Gastroesophageal sphincter (tissue), 4 donors: ENCODE results near the gene NAGLU. TPM values are rescaled to one million over a fixed set of nuclear protein-coding genes. Genes with fewer than 3 reads are reported as not detected.

ENCODE experiments used
- ATAC-seq: fragments of 150-250 bp; one replicate; pipeline ENCODE4 v1.9.1; 2016; ENCODE audit warnings: mild to moderate bottlenecking, moderate library complexity
- H3K27ac ChIP-seq, 4 donors: fragments of 200-600 bp; sonication (generic) in 3 of 4; 1 replicate in 3 of 4; 2 replicates in 1 of 4; pipeline ENCODE4 v1.5.1; 2016 to 2019
- H3K27me3 ChIP-seq: fragments of 200-600 bp; sonication (generic); one replicate; pipeline ENCODE4 v1.5.1; 2019
- H3K36me3 ChIP-seq, 2 donors: fragments of 200-600 bp; sonication (generic); one replicate each; pipeline ENCODE4 v1.5.1; 2019; ENCODE audit warnings: control low read depth in 1 of 2
- H3K4me1 ChIP-seq, 3 donors: fragments of 200-600 bp; sonication (generic); 1 replicate in 2 of 3; 2 replicates in 1 of 3; pipeline ENCODE4 v1.5.1; 2016 to 2019; ENCODE audit warnings: control low read depth in 2 of 3
- H3K4me3 ChIP-seq, 2 donors: fragments of 200-600 bp; sonication (generic); one replicate each; pipeline ENCODE4 v1.5.1; 2019; ENCODE audit warnings: mild to moderate bottlenecking in 1 of 2, moderate library complexity in 1 of 2
- H3K9me3 ChIP-seq, 3 donors: fragments of 200-600 bp; sonication (generic); one replicate each; pipeline ENCODE4 v1.5.1; 2017 to 2019; ENCODE audit warnings: control low read depth in 2 of 3
- EP300 ChIP-seq: sonication (generic); formaldehyde crosslinking; IDR thresholded peaks from one replicate; pipeline ENCODE4 v1.6.1; 2017; ENCODE audit warnings: antibody characterized with exemption, mild to moderate bottlenecking
- POLR2A ChIP-seq, 2 donors: fragments of 450-650 bp; IDR thresholded peaks; one replicate each; pipeline ENCODE4 v1.6.1; 2017; ENCODE audit warnings: antibody characterized with exemption in 2 of 2, mild to moderate bottlenecking in 2 of 2, moderate library complexity in 1 of 2
- POLR2AphosphoS5 ChIP-seq: sonication (generic); formaldehyde crosslinking; IDR thresholded peaks from one replicate; pipeline ENCODE4 v1.6.1; 2017; ENCODE audit warnings: antibody characterized with exemption
- WGBS, 2 donors: methylation state at CpG; one replicate each; pipeline ENCODE4 v1.1.5; 2018; ENCODE audit warnings: low coverage in 1 of 2; 5-methylcytosine and 5-hydroxymethylcytosine counted together
- total RNA-seq, 4 donors: library from RNA; depleted of rRNA; stranded (reverse); fragments of >200 nt; gene quantifications; one replicate each; pipeline ENCODE4 v1.1.0, GENCODE V29; 2016
- TF ChIP-seq, protein P1 (sequence below), 4 experiments: fragments of 200-600 bp in 2 of 4; fragments of 450-650 bp in 2 of 4; sonication (generic) in 1 of 4; IDR thresholded peaks; one replicate each; pipeline ENCODE4 v1.5.1; 2017 to 2019; ENCODE audit warnings: antibody characterized with exemption in 4 of 4, mild to moderate bottlenecking in 2 of 4, moderate library complexity in 2 of 4

The NAGLU gene
- total RNA-seq, 4 donors from 2014 or later: 31.9 to 46.9 (median 35.7) TPM

DNA sequence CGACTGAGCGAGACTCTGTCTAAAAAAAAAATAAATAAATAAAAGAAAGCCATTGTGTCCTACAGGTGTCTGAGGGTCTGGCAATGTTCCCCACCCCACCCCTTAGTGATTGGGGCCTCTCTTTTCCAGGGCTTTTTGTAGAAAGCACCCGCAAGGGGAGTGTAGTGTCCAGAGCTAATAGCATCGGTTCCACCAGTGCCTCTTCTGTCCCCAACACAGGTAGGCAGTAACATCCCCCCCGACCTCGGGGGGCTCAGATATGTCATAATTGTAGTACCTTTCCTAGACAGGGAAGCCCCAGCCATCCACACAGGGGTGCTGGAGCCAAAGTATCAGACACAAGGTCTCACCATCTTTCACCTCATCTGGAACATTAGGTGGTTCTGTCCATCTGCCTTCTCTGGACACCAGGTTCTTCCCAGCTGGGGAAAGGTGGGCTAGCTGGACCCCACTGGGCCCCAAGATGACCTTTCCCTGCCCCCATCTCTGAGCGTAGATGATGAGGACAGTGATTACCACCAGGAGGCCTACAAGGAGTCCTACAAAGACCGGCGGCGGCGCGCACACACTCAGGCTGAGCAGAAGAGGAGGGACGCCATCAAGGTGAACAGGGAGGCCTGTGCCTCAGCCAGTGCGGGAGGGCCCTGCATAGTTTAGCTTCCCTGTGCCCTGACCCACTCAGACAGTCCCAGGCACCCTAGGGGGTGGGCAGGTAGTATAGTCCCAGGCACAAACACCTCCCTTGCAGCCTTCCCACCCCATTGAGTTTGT, 32.5 kb downstream of the NAGLU start:
- TF ChIP-seq POLR2AphosphoS5: no peak
- TF ChIP-seq, protein P1, sequence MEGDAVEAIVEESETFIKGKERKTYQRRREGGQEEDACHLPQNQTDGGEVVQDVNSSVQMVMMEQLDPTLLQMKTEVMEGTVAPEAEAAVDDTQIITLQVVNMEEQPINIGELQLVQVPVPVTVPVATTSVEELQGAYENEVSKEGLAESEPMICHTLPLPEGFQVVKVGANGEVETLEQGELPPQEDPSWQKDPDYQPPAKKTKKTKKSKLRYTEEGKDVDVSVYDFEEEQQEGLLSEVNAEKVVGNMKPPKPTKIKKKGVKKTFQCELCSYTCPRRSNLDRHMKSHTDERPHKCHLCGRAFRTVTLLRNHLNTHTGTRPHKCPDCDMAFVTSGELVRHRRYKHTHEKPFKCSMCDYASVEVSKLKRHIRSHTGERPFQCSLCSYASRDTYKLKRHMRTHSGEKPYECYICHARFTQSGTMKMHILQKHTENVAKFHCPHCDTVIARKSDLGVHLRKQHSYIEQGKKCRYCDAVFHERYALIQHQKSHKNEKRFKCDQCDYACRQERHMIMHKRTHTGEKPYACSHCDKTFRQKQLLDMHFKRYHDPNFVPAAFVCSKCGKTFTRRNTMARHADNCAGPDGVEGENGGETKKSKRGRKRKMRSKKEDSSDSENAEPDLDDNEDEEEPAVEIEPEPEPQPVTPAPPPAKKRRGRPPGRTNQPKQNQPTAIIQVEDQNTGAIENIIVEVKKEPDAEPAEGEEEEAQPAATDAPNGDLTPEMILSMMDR (IDR thresholded peaks at IDR 0.05): no peak
- TF ChIP-seq POLR2A (IDR thresholded peaks at IDR 0.05): no peak
- no peak for TF ChIP-seq EP300
- peaks cover 0 to 80% of the 10 kb centered on the region in 2 donors for H3K36me3 ChIP-seq
- WGBS, 2 donors: 80% methylated on average over 5 of the region's 14 CpGs; no CpG with 5 or more reads in 1 of the 2 donors
- ATAC-seq: no peak
- no peaks in the 10 kb centered on the region for H3K27me3 ChIP-seq
- H3K9me3 ChIP-seq: no peaks in the 10 kb centered on the region
- peak overlapping the region in 3 of 4 donors; percentile 26 to 95 (median 94) for H3K27ac ChIP-seq
- no peak overlapping the region for H3K4me3 ChIP-seq
- peaks cover 0 to 50% (median 27%) of the 10 kb centered on the region in 3 donors for H3K4me1 ChIP-seq

DNA sequence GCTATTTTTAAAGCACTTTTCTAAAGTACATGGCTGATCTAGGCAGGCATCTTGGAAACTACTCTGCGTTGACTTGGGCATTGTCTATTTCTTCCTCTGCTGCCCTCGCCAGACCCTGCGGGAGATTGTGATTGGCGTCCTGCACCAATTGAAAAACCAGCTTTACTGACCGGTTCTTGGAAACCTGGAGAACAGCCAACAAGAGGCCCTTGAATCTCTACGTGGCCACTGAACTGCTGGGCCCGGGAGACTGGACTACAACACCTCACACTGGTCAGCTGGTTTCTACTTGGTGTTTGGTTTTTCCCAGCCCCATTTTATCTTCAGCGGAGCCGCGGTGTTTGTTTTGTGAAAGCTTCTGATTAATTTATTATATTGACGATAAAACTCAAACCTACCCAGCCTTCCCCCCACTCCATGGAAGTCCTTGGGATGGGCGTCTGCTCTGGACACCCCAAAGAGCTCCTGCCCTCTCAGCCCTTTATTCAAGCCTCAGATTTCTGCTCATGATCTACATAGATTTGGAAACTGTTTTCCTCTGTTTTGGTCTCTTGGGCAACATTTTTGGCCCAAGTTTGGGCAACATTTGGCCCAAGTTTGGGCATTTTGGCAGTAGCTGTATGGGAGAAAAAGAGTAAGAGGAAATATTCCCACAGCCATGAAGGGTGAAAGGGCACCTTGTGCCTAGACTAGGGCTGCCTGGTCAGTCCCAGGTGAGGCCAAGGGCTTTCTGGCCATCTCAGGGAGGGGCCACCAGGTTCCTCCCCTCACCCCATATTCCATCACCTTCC, 35.6 kb downstream of the NAGLU start:
- TF ChIP-seq POLR2AphosphoS5 (no peak), EP300 (no peak), POLR2A (IDR thresholded peaks at IDR 0.05) (no peak)
- TF ChIP-seq, protein P1 (IDR thresholded peaks at IDR 0.05): no peak
- peaks cover 0 to 71% of the 10 kb centered on the region in 2 donors for H3K36me3 ChIP-seq
- H3K9me3 ChIP-seq: no peaks in the 10 kb centered on the region
- WGBS, 2 donors: 53 to 70% methylated on average over 6 to 9 of the region's 12 CpGs
- H3K27ac ChIP-seq: no peak overlapping the region
- no peak overlapping the region for H3K4me3 ChIP-seq
- peaks cover 0 to 26% (median 12%) of the 10 kb centered on the region in 3 donors for H3K4me1 ChIP-seq
- no peaks in the 10 kb centered on the region for H3K27me3 ChIP-seq
- ATAC-seq: no peak

DNA sequence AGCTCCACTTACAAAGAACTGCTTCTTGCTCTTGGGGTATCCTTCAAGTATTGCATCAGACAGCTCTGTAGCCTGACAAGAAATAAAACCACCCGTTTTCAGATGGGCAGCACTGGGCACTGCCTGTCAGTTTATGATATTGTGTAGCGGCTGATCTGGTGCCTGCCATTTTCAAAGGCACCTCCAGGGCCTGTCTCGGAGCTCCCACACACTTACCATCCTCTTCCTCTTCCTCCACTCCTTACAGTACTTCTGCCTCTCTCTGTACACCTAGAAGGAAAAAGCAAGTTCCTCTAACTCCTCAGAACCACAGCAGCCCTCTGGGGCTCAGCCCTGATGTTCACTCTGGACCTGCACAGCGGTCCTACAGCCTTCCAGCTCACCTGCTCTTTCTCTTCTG, 37.1 kb downstream of the NAGLU start:
- peaks cover 0 to 27% (median 10%) of the 10 kb centered on the region in 3 donors for H3K4me1 ChIP-seq
- 72 to 80% methylated on average over 1 to 4 of the region's 4 CpGs for WGBS, 2 donors
- H3K27me3 ChIP-seq: no peaks in the 10 kb centered on the region
- no peak for TF ChIP-seq POLR2AphosphoS5
- no peak for TF ChIP-seq EP300
- TF ChIP-seq, protein P1 (IDR thresholded peaks at IDR 0.05): no peak
- TF ChIP-seq POLR2A (IDR thresholded peaks at IDR 0.05): no peak
- no peaks in the 10 kb centered on the region for H3K9me3 ChIP-seq
- H3K27ac ChIP-seq: no peak overlapping the region
- no peak for ATAC-seq
- peaks cover 0 to 71% of the 10 kb centered on the region in 2 donors for H3K36me3 ChIP-seq
- H3K4me3 ChIP-seq: no peak overlapping the region

DNA sequence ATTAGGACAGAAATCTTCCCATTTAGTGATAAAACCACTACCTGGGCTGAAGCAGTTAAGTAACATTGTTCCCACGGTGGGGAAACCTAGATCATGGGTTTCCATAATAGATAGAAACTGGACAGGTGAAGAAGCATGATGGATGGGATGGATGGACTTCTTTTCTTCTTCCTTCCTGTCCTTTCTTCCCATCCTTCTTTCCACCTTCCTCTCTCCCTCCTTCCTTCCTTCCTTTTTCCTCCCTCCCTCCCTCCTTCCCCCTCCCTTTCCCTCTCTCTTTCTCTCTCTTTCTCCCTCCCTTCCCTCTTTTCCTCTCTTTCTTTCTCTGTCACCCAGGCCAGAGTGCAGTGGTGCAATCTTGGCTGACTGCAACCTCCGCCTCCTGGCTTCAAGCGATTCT, 38.4 kb downstream of the NAGLU start:
- 60 to 76% methylated on average over 1 to 3 of the region's 3 CpGs for WGBS, 2 donors
- no peak for ATAC-seq
- Histone ChIP-seq H3K4me1 (peaks cover 3 to 29% (median 10%) of the 10 kb centered on the region in 3 donors), H3K27ac (no peak overlapping the region), H3K36me3 (peaks cover 0 to 61% of the 10 kb centered on the region in 2 donors), H3K9me3 (no peaks in the 10 kb centered on the region), H3K4me3 (no peak overlapping the region), H3K27me3 (no peaks in the 10 kb centered on the region)
- TF ChIP-seq EP300 (no peak), POLR2AphosphoS5 (no peak), POLR2A (IDR thresholded peaks at IDR 0.05) (no peak)
- TF ChIP-seq, protein P1 (IDR thresholded peaks at IDR 0.05): no peak
